Activated CD8-positive, alpha-beta memory T cell treated with anti-CD3 and anti-CD28 coated beads, Interleukin-2, amount 50 U/mL, for 48 hours (primary cell): Measurements from ENCODE around the gene B3GAT2.

Source experiments
- DNase-seq: peaks from one replicate; pipeline ENCODE4 v3.0.0-alpha.2; 2020

Gene B3GAT2

GRCh38 chr6:70894001-70894400 is 62.9 kb downstream of the B3GAT2 start:
- no peak for DNase-seq

- no peak for DNase-seq
Measured at GRCh38 chr6:70889270-70889669, 67.6 kb downstream of the B3GAT2 start.

GRCh38 chr6:70886661-70887060 is 70.2 kb downstream of the B3GAT2 start:
- DNase-seq: no peak

- no peak for DNase-seq
Measured at GRCh38 chr6:70886071-70886470, 70.8 kb downstream of the B3GAT2 start.

DNA sequence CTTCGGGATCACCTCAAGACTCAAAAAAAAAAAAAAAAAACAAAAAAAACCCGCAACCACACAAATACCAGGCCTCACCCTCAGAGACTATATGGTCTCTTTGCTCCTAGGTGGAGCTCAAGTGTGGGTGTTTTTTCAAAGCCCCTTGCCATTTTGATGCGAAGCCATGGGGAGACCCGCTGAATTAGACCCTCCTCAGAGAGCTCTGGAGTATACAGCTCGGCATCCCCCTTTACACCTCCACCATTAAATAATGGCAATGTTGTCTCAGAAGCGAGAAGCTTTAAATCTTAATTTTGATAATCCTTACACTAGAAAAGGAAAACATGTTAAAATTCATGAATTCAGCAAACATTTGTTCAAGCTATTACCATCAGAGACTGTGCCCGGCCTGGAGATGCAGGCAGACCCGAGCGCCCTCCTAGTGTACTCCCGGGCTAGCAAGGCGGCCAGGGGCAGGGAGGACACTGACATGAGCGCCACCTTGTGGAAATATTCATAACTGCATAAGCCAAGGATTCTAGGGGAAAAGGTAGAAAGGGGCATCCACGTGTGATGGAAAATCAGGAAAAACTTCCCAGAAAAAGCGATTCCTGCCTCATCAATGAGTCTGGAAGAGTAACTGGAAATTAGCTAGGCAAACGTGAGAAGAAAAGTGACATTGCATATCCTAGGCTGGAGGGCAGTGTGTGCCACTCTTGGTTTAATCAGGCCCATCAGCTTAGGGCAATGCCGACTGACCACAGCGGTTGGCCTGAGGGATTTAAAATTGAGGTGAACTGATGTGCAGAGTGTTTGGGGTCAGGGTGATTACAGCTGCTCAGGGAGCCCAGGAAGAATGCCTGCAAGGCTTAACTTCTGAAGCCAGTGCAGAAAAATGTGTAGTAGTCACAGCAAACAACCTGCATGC is 72.5 kb downstream of the B3GAT2 start:
- DNase-seq: peak; percentile 77

- DNase-seq: no peak
Measured at GRCh38 chr6:70879496-70879895, 77.4 kb downstream of the B3GAT2 start.

DNA sequence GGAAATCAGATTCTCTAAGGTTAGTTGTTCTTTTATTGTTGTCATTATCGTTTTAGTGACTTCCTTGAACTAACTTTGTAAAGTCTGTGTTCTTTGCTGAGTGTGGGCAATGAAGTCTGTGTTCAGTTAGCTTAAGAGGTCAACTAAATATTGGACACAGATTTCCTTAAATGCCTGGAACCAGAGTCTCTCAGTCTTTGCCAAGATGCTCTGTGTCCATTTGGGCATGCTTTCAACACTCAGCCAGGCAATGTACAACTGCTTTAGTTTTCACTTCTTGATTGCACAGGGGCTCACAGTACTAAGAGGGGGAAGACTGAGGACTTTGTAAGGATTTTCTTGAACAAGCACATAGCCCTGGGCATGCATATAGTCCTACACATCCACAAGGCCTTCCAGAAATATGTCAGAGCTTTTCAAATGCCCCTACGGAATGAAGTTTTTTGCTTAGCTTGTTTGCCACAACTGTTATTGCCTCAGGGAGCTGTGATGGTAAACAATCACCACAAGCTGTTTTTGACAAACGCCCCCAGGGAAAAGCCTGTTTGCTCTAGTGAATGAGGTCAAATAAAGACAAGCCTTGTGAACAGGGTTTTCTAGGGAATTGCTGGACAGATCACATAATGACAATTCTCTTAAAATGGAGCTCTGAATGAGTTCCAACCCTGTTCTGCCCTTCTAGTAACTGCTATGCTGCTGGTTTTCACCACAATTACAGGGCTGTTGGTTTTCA is 82.5 kb downstream of the B3GAT2 start:
- no peak for DNase-seq

GRCh38 chr6:70872469-70872868 is 84.4 kb downstream of the B3GAT2 start:
- DNase-seq: no peak

GRCh38 chr6:70864401-70864800 is 92.5 kb downstream of the B3GAT2 start:
- DNase-seq: no peak

DNA sequence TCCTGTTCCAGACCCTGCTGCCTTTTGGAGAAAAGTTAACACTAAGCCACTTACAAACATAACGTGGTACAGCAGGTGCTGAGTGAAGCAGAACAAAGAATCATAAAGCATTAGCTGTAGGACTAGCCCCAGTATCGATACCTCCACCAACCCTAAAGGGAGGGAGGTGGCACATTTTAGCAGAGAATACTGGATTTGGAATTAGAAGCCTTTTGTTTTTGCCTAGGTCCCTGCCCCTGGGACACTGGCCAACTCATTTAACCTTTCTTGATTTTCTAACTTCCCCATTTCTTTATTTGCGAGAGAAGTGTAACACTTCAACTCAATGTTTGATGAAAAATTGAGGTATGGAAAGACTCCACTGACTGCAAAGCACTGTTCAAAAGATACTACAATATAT is 93.5 kb downstream of the B3GAT2 start:
- DNase-seq: no peak

GRCh38 chr6:70860920-70861319 is 95.9 kb downstream of the B3GAT2 start:
- no peak for DNase-seq

DNA sequence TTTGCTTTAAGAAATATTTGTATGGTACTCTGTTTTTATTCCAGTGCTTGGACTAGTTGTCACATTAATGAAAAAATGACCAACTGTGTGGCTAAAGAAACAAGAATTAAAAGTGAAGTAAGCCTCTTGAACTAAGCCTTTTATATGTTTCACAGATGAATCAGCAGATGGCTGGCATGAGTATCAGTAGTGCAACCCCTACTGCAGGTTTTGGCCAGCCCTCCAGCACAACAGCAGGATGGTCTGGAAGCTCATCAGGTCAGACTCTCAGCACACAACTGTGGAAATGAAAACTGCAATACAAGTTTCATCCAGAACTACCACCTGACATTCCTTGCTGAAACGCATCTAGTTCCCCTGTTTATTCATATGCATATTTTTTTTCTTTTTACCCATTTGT is 96.8 kb downstream of the B3GAT2 start:
- no peak for DNase-seq

GRCh38 chr6:70857387-70858077 is 99.3 kb downstream of the B3GAT2 start:
- no peak for DNase-seq

- no peak for DNase-seq
Measured at GRCh38 chr6:70852667-70853246, 104.1 kb downstream of the B3GAT2 start.

GRCh38 chr6:70849348-70850069 is 107.4 kb downstream of the B3GAT2 start:
- no peak for DNase-seq

DNA sequence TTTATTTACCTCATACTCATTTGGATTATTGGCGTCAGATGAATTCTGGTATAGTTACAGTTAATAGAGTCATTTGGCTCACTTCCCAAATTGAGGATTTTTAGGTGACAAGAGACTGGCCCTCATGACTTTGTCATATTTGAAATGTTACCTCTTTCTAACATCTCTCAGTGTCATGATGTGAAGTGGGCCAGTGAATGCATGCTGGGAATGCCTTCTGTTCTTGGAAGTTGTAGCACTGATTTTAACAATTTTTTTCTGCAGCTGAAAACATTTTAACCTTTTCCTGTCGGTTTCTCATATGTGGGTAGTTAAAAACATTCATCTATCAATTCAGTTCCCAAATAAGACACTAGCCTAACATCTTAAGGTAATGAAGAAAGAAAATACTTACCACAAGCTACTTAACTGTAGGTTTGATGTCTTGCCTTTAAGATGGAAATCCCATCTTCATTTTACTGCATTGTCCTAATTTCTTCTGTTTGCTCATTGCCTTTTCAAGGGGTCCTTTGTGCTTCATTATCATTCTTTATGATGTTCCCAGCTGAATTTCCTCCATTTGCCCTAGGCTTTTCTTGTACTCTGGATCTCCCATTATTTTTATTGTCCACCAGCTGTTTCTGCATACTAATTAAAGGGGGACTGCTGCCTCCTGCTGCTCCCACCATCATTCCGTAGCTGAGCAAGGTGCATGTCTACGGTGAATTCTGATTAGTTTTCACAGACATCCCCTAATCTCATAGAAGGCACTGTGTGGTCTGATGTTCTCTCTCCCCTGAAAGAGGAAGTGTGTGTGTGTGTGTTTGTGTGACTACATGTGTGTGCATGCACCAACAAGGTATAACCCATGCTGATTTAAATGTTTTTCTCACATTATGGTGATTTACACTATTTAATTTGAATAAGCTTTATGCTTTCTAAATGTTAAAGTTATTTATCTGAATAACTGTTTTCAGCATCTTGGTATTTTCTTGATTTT is 109.5 kb downstream of the B3GAT2 start:
- no peak for DNase-seq

- no peak for DNase-seq
Measured at GRCh38 chr6:70846207-70846835, 110.5 kb downstream of the B3GAT2 start.

GRCh38 chr6:70844301-70844700 is 112.6 kb downstream of the B3GAT2 start:
- no peak for DNase-seq

DNA sequence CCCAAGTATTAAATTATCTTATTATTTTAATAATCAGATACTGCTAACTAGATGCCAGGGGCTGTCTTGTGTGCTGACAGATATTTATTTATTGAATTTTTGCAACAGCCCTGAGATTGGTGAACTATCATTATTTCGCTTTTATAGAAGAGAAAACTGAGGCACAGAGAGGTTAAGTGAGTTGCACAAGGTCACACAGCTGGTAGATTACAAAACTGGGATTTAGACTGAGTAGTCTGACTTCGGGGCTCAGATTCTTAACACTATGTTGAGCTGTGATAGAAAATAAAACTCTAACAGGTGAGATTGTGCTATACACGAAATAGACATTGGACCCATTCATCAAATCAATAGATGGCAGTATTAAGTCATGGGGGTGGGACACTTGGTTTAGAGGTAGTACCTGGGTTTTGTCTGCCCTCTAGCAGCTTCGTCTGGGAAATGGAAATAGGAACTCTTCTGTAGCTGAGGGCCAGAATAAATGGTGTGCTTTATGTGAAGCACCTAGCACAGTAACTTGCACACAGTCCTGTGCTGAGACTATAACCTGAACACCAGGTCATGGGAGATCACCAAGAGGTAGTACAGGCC is 113.4 kb downstream of the B3GAT2 start:
- no peak for DNase-seq

DNA sequence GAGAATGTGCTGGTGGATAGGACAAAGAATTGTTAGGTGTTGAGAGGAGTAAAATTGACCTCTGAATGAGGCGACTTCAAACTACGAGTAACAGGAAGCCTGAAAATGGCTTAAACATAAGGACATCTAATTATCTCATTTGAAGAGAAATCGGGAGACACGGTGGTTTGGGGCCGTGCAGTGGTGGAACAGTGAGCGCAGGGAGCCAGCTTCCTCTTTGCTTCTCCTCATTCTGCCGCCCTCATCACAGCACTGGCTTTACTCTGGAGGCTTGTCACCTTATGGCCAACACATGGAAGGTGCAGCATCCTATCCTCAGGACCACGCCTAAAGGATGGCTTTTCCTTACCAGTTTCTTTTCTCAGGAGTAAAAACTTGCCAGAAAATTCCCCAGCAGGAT is 114.3 kb downstream of the B3GAT2 start:
- no peak for DNase-seq
